IMR-90 (cell line): ENCODE measurements around the gene RPH3AL. TPM values are rescaled to one million over a fixed set of nuclear protein-coding genes. Genes with fewer than 3 reads are reported as not detected.

ENCODE experiments used
- ATAC-seq: fragments of 200-7000 bp; cut with Tn5 transposase; 2 replicates; pipeline ENCODE4 v1.9.1; 2020; ENCODE audit warnings: low read depth, mild to moderate bottlenecking, moderate library complexity
- BruUV-seq: library from RNA; stranded (reverse); fragments of 400-500 nt; replicated peaks from 2 replicates; lab custom pipeline; 2021; lab: Mats Ljungman, UMichigan
- CTCF ChIA-PET: fragments of 300-600 bp; formaldehyde crosslinking; extraction: SDS; loops from one replicate; lab custom pipeline; 2021; ENCODE audit warnings: antibody characterized with exemption; lab: Yijun Ruan, JAX
- POLR2A ChIA-PET: fragments of 300-600 bp; sonication (Branson Sonifier 250); formaldehyde crosslinking; loops from one replicate; lab custom pipeline; 2022; ENCODE audit warnings: antibody characterized with exemption; ENCODE audit not compliant: unreplicated experiment; lab: Charles Lee
- DNase-seq: peaks from one replicate; pipeline ENCODE4 v3.0.0; 2013
- H2AFZ ChIP-seq: replicated peaks from 2 replicates; pipeline ENCODE3; 2013; ENCODE audit warnings: low read length, mild to moderate bottlenecking; ENCODE audit not compliant: poor library complexity
- H2AK5ac ChIP-seq: 2 replicates; pipeline ENCODE4 v1.6.1; 2013; ENCODE audit warnings: low read depth, low read length, inconsistent platforms
- H2AK9ac ChIP-seq: replicated peaks from 2 replicates; pipeline ENCODE3; 2013; ENCODE audit warnings: mild to moderate bottlenecking, low read depth, low read length, moderate library complexity; ENCODE audit not compliant: poor library complexity
- H2BK120ac ChIP-seq: 2 replicates; pipeline ENCODE4 v1.6.1; 2013; ENCODE audit warnings: low read depth, low read length, inconsistent platforms
- H2BK15ac ChIP-seq: 3 replicates; pipeline ENCODE4 v1.6.1; 2013; ENCODE audit warnings: low read depth, low read length, inconsistent platforms
- H2BK20ac ChIP-seq: 2 replicates; pipeline ENCODE4 v1.6.1; 2013; ENCODE audit warnings: low read depth, mild to moderate bottlenecking, inconsistent platforms, low read length, moderate library complexity
- H2BK5ac ChIP-seq: 2 replicates; pipeline ENCODE4 v1.6.1; 2013; ENCODE audit warnings: mild to moderate bottlenecking, low read depth, low read length, inconsistent platforms; ENCODE audit not compliant: poor library complexity, severe bottlenecking
- H3K14ac ChIP-seq: replicated peaks from 2 replicates; pipeline ENCODE4 v1.6.1; 2013; ENCODE audit warnings: low read depth, low read length, inconsistent platforms
- H3K18ac ChIP-seq: 2 replicates; pipeline ENCODE4 v1.6.1; 2013; ENCODE audit warnings: low read depth, low read length, control low read depth
- H3K23ac ChIP-seq: 2 replicates; pipeline ENCODE4 v1.6.1; 2013; ENCODE audit warnings: low read depth, low read length, inconsistent platforms
- H3K27ac ChIP-seq: 2 replicates; pipeline ENCODE4 v1.5.1; 2013; ENCODE audit warnings: mild to moderate bottlenecking, control low read depth, low read length; ENCODE audit not compliant: insufficient read depth
- H3K27me3 ChIP-seq: 2 replicates; pipeline ENCODE4 v1.6.1; 2013; ENCODE audit warnings: low read length; ENCODE audit not compliant: control insufficient read depth, insufficient read depth
- H3K36me3 ChIP-seq: 2 replicates; pipeline ENCODE4 v1.6.1; 2013; ENCODE audit warnings: low read length, mixed read lengths; ENCODE audit not compliant: control insufficient read depth, insufficient read depth
- H3K4ac ChIP-seq: 2 replicates; pipeline ENCODE4 v1.6.1; 2013; ENCODE audit warnings: low read depth, low read length, inconsistent platforms
- H3K4me1 ChIP-seq: 2 replicates; pipeline ENCODE4 v1.6.1; 2013; ENCODE audit warnings: low read length, mixed read lengths; ENCODE audit not compliant: control insufficient read depth, insufficient read depth
- H3K4me2 ChIP-seq: 2 replicates; pipeline ENCODE4 v1.6.1; 2013; ENCODE audit warnings: low read depth, mild to moderate bottlenecking, control low read depth, low read length, moderate library complexity
- H3K4me3 ChIP-seq: 2 replicates; pipeline ENCODE4 v1.5.1; 2013; ENCODE audit warnings: low read depth, mild to moderate bottlenecking, control low read depth, low read length, moderate library complexity; ENCODE audit not compliant: insufficient read depth
- H3K56ac ChIP-seq: 2 replicates; pipeline ENCODE4 v1.6.1; 2013; ENCODE audit warnings: low read length, inconsistent platforms; ENCODE audit not compliant: insufficient read depth; ENCODE audit errors: extremely low read depth
- H3K79me1 ChIP-seq, 2 experiments: 2 replicates each; pipeline ENCODE4 v1.6.1; 2013; ENCODE audit warnings: low read length in 2 of 2, inconsistent platforms in 1 of 2, low read depth in 1 of 2
- H3K9ac ChIP-seq: 2 replicates; pipeline ENCODE4 v1.6.1; 2013; ENCODE audit warnings: low read depth, low read length, control low read depth
- H3K9me1 ChIP-seq: 2 replicates; pipeline ENCODE4 v1.6.1; 2013; ENCODE audit warnings: low read length, inconsistent platforms; ENCODE audit not compliant: insufficient read depth
- H3K9me3 ChIP-seq: 2 replicates; pipeline ENCODE4 v1.6.1; 2013; ENCODE audit warnings: low read length; ENCODE audit not compliant: control insufficient read depth, insufficient read depth
- H4K20me1 ChIP-seq: 2 replicates; pipeline ENCODE4 v1.6.1; 2013; ENCODE audit warnings: low read length, inconsistent platforms; ENCODE audit not compliant: insufficient read depth
- H4K5ac ChIP-seq: 2 replicates; pipeline ENCODE4 v1.6.1; 2013; ENCODE audit warnings: mild to moderate bottlenecking, low read depth, low read length, control low read depth
- H4K8ac ChIP-seq, 2 experiments: 2 replicates each; pipeline ENCODE4 v1.6.1; 2013; ENCODE audit warnings: low read depth in 2 of 2, low read length in 2 of 2, control low read depth in 1 of 2, inconsistent platforms in 1 of 2
- H4K91ac ChIP-seq: 2 replicates; pipeline ENCODE4 v1.6.1; 2013; ENCODE audit warnings: low read depth, low read length, inconsistent platforms; ENCODE audit not compliant: insufficient read depth
- BHLHE40 ChIP-seq: fragments of 150-350 bp; IDR thresholded peaks from 2 replicates; pipeline ENCODE4 v1.6.1; 2016; ENCODE audit warnings: mild to moderate bottlenecking, low read depth, low read length
- FOS ChIP-seq: fragments of 150-350 bp; IDR thresholded peaks from 2 replicates; pipeline ENCODE4 v1.6.1; 2016; ENCODE audit warnings: low read depth, low read length
- MAZ ChIP-seq: IDR thresholded peaks from 2 replicates; pipeline ENCODE4 v1.6.1; 2012; ENCODE audit warnings: low read depth, mild to moderate bottlenecking, low read length, improper control_type of control experiment, moderate library complexity, borderline replicate concordance
- MXI1 ChIP-seq: IDR thresholded peaks from 2 replicates; pipeline ENCODE4 v1.6.1; 2012; ENCODE audit warnings: low read depth, mild to moderate bottlenecking, low read length, moderate library complexity, borderline replicate concordance
- NFE2L2 ChIP-seq: fragments of 150-350 bp; IDR thresholded peaks from 2 replicates; pipeline ENCODE4 v1.6.1; 2016; ENCODE audit warnings: low read depth, mild to moderate bottlenecking, low read length
- POLR2A ChIP-seq: IDR thresholded peaks from 2 replicates; pipeline ENCODE4 v1.6.1; 2012; ENCODE audit warnings: mild to moderate bottlenecking, low read depth, low read length
- RAD21 ChIP-seq: IDR thresholded peaks from 2 replicates; pipeline ENCODE4 v1.6.1; 2012; ENCODE audit warnings: low read length, improper control_type of control experiment
- RCOR1 ChIP-seq: IDR thresholded peaks from 2 replicates; pipeline ENCODE4 v1.6.1; 2012; ENCODE audit warnings: mild to moderate bottlenecking, low read length, improper control_type of control experiment; ENCODE audit not compliant: insufficient replicate concordance
- RFX5 ChIP-seq: IDR thresholded peaks from 2 replicates; pipeline ENCODE4 v1.8.0; 2012; ENCODE audit warnings: low read depth, mild to moderate bottlenecking, low read length, moderate library complexity
- WGBS, 2 experiments: methylation state at CpG; one replicate each; pipeline versions ENCODE4 v1.1.5 to v1.1.7; 2013; ENCODE audit warnings: missing lambda C conversion rate in 2 of 2; ENCODE audit not compliant: insufficient read length in 1 of 2; ENCODE audit errors: extremely low coverage in 2 of 2; 5-methylcytosine and 5-hydroxymethylcytosine counted together
- dilution Hi-C: fragments of 300-500 bp; cut with HindIII; formaldehyde crosslinking; loops from one replicate; pipeline ENCODE4 v1.14.3; 2018; ENCODE audit warnings: low sequenced_read_pairs; ENCODE audit not compliant: unreplicated experiment
- in situ Hi-C: fragments of 300-500 bp; cut with MboI; formaldehyde crosslinking; loops from 3 replicates; pipeline ENCODE4 v1.14.3; 2019; ENCODE audit warnings: low sequenced_read_pairs, inconsistent platforms, mixed read lengths
- intact Hi-C: fragments of 100-400 bp; cut with micrococcal nuclease; formaldehyde crosslinking; loops from 2 replicates; pipeline ENCODE4 v1.10.0; 2022
- polyA plus RNA-seq, 3 experiments: library from polyadenylated mRNA; depleted of rRNA; stranded (reverse); fragments of >200 nt; gene quantifications; 2 replicates each; pipeline ENCODE4 v1.2.3, GENCODE V29; 2012; ENCODE audit warnings: low replicate concordance in 1 of 3
- total RNA-seq: library from RNA; depleted of rRNA; stranded (reverse); fragments of >200 nt; gene quantifications from 2 replicates; pipeline ENCODE4 v1.2.3, GENCODE V29; 2012
- TF ChIP-seq, protein P1 (sequence below): fragments of 150-350 bp; IDR thresholded peaks from 2 replicates; pipeline ENCODE4 v1.6.1; 2017; ENCODE audit warnings: mild to moderate bottlenecking, antibody characterized with exemption, low read length, low read depth
- TF ChIP-seq, protein P2 (sequence below): conservative IDR thresholded peaks from 2 replicates; pipeline ENCODE4 v1.5.1; 2012; ENCODE audit warnings: mild to moderate bottlenecking, low read depth, low read length, improper control_type of control experiment

The RPH3AL gene
- total and polyA plus RNA-seq, 2 of the 4 experiments (the other 2 are of a cell fraction) = 1.8 to 2.5 TPM

DNA sequence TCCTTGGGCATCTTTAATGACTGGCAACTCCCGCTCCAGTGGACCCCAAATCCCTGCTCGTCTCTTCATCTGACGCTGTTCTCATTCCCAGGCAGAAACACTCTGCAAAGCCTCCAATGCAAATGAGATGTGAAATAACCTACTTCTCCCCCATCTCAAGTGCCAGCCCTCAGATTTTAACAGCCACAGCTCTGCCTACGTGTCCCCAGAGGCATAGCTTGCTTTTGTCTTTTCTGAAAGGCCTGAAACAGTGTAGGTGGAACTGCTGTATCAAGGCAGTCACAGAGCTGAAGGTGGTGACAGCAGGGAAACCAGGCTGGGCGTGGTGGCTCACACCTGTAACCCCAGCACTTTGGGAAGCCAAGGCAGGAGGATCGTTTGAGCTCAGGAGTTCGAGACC is 14.7 kb downstream of the RPH3AL start:
- Histone ChIP-seq H3K4me3 (no peak overlapping the region), H2AK5ac (no peak overlapping the region), H2BK5ac (no peak overlapping the region), H4K5ac (no peak overlapping the region), H3K14ac (no peak overlapping the region), H3K18ac (no peak overlapping the region), H4K20me1 (no peaks in the 10 kb centered on the region), H3K4me1 (no peaks in the 10 kb centered on the region; the same call in 1 of the 2 replicates), H3K27me3 (peaks cover 25% of the 10 kb centered on the region; the same call in 1 of the 2 replicates), H2AFZ (no peak overlapping the region), H3K79me1 (no peaks in the 10 kb centered on the region), H3K27ac (no peak overlapping the region), H3K23ac (no peak overlapping the region), H2AK9ac (no peak overlapping the region), H3K56ac (no peak overlapping the region), H2BK15ac (no peak overlapping the region), H3K9me1 (no peaks in the 10 kb centered on the region), H4K8ac (no peak overlapping the region), H3K36me3 (no peaks in the 10 kb centered on the region), H4K91ac (no peak overlapping the region), H3K9me3 (no peaks in the 10 kb centered on the region), H3K4me2 (no peak overlapping the region), H3K4ac (no peak overlapping the region), H2BK20ac (no peak overlapping the region), H3K9ac (no peak overlapping the region), H2BK120ac (no peak overlapping the region)
- WGBS, 2 experiments = 86% methylated on average over 5 of the region's 7 CpGs; no CpG with 5 or more reads in 1 of the 2 experiments
- dilution Hi-C loops (no loop called here), intact Hi-C loops (no loop called here), in situ Hi-C loops (no loop called here)
- no TSS peak for BruUV-seq
- TF ChIP-seq FOS = no peak
- TF ChIP-seq MAZ = no peak
- TF ChIP-seq, protein P1, sequence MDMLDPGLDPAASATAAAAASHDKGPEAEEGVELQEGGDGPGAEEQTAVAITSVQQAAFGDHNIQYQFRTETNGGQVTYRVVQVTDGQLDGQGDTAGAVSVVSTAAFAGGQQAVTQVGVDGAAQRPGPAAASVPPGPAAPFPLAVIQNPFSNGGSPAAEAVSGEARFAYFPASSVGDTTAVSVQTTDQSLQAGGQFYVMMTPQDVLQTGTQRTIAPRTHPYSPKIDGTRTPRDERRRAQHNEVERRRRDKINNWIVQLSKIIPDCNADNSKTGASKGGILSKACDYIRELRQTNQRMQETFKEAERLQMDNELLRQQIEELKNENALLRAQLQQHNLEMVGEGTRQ = no peak
- TF ChIP-seq RFX5 = no peak
- TF ChIP-seq BHLHE40 = no peak
- TF ChIP-seq, protein P2, sequence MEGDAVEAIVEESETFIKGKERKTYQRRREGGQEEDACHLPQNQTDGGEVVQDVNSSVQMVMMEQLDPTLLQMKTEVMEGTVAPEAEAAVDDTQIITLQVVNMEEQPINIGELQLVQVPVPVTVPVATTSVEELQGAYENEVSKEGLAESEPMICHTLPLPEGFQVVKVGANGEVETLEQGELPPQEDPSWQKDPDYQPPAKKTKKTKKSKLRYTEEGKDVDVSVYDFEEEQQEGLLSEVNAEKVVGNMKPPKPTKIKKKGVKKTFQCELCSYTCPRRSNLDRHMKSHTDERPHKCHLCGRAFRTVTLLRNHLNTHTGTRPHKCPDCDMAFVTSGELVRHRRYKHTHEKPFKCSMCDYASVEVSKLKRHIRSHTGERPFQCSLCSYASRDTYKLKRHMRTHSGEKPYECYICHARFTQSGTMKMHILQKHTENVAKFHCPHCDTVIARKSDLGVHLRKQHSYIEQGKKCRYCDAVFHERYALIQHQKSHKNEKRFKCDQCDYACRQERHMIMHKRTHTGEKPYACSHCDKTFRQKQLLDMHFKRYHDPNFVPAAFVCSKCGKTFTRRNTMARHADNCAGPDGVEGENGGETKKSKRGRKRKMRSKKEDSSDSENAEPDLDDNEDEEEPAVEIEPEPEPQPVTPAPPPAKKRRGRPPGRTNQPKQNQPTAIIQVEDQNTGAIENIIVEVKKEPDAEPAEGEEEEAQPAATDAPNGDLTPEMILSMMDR = no peak
- TF ChIP-seq RAD21 = no peak
- TF ChIP-seq MXI1 = no peak
- TF ChIP-seq RCOR1 = no peak
- TF ChIP-seq POLR2A = no peak
- TF ChIP-seq NFE2L2 = no peak
- ATAC-seq (no peak), DNase-seq (no peak)
- ChIA-PET CTCF (no interaction called here), POLR2A (no interaction called here)
